ENCODE measurements around the gene CACNG1.
"Not testable (repeated sequence)": the region's sequence is repeated elsewhere in the genome, so short reads cannot be mapped to it uniquely, and the experiment has no call there.

Gene CACNG1

DNA sequence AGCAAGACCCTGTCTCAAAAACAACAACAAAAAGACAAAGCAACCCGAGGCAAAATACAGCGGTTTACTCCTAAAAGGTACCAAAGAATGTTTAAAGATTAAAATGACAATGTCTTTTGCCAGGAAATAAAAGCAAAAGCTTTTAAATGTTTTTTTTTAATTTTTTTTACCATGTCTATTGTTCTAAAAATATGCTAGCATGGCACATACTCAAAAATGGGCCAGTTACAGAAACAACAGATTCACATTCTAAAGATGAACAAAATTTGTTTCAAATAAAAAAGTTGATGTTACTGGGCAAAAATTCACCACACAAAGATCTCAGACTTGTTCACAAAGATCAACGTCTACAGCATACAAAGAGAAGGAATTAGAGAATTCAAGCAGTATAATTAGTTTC, 41.1 kb downstream of the CACNG1 start:
- DNase-seq, result no peak

DNA sequence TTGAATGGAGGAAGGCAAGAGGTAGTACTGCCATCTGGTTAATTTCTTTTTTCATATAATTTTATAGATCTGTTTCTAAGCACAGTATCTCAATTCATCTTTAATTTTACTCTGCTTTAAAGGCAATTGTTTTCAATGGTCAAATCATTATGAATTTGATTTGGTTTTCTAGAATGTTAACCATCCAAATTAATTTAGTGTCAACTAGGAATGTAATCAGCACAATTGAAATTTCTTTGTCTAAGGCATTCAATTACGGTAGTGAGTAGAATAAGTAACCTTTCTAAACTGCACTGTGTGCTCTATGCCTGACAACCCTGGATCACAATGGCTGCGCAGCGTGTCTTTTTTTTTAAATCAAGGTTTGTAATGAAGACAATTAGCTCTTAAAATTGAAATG, 44.3 kb downstream of the CACNG1 start:
- no peak for DNase-seq

DNA sequence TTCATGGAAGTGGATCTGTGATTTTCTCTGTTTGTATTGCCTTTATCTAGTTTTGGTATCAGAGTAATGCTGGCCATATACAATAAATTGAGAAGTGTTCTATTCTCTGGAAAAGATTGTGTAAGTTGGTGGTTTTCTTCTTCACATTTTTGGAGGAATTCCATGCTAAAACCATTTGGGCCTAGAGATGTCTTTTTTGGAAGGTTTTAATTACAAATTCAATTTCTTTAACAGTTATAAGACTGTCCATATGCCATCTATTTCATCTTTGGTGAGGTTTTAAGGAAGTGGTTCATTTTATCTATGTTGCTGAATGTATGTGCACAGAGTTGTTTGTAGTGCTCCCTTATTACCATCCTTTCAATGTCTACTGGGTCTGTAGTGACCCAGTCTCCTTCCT, 46.0 kb downstream of the CACNG1 start:
- no peak for DNase-seq

DNA sequence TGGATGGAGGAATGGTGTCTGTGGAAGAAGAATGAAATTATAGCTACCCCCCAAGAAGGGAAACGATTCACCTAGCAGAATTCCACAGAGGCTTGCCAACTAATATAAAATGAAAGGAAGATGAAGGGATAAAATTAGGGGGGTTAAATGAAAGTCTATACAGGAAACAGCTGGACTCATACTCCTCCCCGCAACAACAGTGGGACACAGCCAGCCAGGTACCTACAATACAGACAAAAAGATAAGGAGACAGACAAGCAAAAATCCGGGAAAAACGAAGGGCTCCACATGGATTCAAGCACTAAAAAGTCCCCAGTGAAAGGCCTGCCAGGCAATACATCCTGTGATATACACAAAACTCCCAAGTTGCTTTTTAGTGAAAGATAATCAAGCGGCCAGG, 47.9 kb downstream of the CACNG1 start:
- DNase-seq, result no peak

DNA sequence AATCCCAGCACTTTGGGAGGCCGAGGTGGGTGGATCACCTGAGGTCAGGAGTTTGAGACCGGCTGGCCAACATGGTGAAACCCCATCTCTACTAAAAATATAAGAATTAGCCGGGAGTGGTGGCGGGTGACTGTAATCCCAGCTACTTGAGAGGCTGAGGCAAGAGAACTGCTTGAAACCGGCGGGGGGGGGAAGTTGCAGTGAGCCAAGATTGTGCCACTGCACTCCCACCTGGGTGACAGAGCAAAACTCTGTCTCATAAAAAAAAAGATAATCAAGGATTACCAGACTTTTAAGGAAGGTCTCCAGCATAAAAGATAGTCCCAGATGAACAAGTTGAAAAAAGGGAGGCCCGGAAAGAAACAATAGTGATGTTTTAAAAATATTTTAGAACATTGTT, 48.4 kb downstream of the CACNG1 start:
- not testable (repeated sequence) for DNase-seq

DNA sequence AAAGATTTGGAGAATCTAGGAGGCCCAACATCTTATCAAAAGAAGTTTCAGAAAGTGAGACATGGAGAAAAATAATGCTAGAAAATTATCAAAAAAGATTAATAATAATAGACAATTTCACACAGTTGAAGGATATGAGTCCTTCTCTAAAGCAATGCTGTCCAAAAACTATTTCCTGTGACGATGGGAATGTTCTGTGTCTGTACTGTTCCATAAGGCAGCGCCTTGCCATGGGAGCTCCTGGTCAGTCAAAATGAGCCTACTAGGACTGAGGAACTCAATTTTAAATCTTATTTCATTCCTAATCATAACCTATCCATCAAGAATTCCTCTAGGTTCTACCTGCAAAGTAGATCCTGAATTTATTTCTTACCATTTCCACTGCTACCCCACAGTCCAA, 49.0 kb downstream of the CACNG1 start:
- no peak for DNase-seq

DNA sequence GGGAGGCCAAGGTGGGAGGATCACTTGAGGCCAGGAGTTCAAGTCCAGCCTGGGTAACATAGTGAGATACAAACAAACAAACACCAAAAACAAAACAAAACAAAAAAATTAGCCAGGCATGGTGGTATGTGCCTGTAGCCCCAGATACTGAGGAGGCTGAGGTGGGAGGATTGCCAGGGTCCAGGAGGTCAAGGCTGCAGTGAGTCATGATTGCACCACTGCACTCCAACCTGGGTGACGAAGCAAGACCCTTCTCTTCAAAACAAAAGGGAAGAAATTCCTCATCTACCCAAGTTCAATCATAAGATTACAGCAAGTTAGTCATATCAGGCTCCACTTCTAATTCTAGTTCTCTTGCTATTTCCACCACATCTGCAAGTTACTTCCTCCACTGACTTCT, 50.9 kb downstream of the CACNG1 start:
- DNase-seq, result not testable (repeated sequence)

DNA sequence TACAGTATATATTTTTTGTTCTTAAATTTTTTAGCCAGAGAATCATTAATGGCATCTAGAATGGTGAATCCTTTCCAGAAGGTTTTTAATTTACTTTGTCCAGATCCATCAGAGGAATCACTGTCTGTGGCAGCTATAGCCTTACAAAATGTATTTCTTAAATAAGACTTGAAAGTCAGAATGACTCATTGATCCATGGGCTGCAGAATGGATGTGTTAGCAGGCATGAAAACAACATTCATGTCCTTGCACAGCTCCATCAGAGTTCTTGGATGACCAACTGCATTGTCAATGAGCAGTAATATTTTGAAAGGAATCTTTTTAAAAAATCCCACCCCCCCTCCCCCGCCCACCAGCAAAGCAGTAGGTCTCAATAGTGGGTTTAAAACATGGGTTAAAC, 51.4 kb downstream of the CACNG1 start:
- DNase-seq, result no peak

DNA sequence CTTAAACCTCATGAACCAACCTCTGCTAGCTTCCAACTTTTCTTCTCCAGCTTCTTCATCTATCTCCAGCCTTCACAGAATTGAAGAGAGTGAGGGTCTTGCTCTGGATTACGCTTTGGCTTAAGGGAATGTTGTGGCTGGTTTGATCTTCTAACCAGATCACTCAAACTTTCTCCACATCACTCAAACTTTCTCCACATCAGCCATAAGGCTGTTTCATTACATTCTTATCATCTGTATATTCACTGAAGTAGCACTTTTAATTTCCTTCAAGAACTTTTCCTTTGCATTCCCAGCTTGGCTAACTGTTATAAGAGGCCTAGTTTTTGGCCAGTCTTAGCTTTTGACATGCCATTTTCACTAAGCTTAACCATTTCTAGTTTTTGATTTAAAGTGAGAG, 52.3 kb downstream of the CACNG1 start:
- DNase-seq, result no peak

DNA sequence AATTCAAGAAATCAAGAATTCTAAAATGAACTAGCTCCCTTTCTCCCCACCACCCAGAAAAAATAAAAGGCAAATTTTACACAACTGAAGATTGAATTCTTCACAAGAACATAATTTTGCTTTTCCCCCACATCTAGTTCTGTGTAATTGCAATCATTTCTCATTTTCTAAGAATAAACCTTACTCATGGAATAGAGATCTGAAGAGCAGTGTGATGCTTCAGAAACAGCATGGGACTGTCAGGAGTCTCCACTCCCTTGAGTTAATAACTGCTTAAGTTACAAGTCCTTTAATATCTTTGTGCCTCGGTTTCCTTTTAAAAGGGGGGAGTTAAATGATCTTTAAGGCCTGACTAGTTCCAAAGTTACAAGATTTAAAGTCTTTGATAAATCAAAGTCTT, 53.7 kb downstream of the CACNG1 start:
- DNase-seq, result no peak

DNA sequence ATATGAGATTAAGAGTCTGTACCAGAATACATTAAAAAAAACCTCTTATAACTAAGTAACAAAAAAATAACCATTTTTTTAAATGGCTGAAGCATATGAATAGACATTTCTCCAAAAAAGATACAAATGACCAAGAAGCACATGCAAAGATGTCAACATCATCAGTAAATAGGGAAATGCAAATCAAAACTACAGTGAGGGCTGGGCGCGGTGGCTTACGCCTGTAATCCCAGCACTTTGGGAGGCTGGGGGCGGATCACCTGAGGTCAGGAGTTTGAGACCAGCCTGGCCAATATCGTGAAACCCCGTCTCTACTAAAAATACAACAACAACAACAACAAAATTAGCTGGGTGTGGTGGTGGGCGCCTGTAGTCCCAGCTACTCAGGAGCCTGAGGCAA, 60.3 kb downstream of the CACNG1 start:
- not testable (repeated sequence) for DNase-seq

DNA sequence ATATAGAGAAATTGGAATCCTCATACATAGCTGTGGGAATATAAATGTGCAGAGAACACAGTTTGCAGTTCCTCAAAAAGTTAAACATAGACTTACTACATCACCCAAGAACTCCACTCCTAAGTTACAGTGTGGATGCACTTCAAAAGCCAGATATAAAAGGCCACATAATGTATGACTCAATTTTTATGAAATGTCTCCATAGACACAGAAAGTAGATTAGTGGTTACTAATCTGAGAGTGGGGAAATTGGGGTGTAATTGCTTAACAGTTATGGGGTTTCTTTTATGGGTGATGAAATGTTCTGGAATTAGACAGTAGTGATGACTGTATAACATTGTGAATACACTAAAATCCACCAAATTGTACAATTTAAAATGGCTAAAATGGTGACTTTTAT, 60.9 kb downstream of the CACNG1 start:
- DNase-seq, result no peak

All from stimulated activated CD4-positive, alpha-beta T cell treated with anti-CD3 and anti-CD28 coated beads, Interleukin-4, amount 100 ng/mL, for 1 hour (primary cell).